ENCODE measurements around the gene NHS. TPM values are rescaled to one million over a fixed set of nuclear protein-coding genes. Genes with fewer than 3 reads are reported as not detected.

The NHS gene
- total RNA-seq, 1 donor from 2014 or later: 6.6 TPM

DNA sequence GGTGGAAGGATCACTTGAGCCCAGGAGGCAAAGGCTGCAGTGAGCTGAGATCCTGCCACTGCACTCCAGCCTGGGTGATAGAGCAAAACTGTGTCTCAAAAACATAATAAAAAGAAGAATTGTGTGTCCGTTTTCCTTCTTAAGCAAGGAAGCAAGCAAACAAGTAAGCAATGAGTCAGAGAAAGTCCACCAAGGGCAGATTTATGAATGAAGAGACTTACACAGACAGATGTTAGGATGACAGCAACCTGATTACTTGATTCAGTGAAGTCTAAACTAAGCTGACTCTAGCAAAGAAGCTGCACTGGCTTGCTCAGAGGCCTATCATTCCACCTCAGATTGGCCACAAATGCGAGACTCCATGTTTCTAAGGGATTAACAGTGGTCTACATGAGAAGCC is 328.2 kb downstream of the NHS start:
- no peaks in the 10 kb centered on the region for H3K27me3 Mint-ChIP-seq (ENCODE audit: low read depth, unreplicated experiment)

GRCh38 chrX:17705211-17705610 is 330.2 kb downstream of the NHS start:
- no peak overlapping the region for H3K4me3 ChIP-seq (ENCODE audit: insufficient read depth, low read depth, low read length)
- TF ChIP-seq EZH2 (IDR thresholded peaks at IDR 0.05; ENCODE audit: insufficient read depth, low read length): no peak
- TF ChIP-seq, protein P1, sequence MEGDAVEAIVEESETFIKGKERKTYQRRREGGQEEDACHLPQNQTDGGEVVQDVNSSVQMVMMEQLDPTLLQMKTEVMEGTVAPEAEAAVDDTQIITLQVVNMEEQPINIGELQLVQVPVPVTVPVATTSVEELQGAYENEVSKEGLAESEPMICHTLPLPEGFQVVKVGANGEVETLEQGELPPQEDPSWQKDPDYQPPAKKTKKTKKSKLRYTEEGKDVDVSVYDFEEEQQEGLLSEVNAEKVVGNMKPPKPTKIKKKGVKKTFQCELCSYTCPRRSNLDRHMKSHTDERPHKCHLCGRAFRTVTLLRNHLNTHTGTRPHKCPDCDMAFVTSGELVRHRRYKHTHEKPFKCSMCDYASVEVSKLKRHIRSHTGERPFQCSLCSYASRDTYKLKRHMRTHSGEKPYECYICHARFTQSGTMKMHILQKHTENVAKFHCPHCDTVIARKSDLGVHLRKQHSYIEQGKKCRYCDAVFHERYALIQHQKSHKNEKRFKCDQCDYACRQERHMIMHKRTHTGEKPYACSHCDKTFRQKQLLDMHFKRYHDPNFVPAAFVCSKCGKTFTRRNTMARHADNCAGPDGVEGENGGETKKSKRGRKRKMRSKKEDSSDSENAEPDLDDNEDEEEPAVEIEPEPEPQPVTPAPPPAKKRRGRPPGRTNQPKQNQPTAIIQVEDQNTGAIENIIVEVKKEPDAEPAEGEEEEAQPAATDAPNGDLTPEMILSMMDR (IDR thresholded peaks at IDR 0.05; ENCODE audit: insufficient read depth, low read depth, low read length): no peak
- FAIRE-seq (peak; percentile 56), DNase-seq (ENCODE audit: low read depth) (no peak)
- no peak overlapping the region for H3K27ac ChIP-seq (ENCODE audit: low read depth, low read length)
- no peak overlapping the region for H3K9ac ChIP-seq (ENCODE audit: low read length)
- Mint-ChIP-seq H3K4me3 (ENCODE audit: unreplicated experiment) (no peak overlapping the region), H3K36me3 (ENCODE audit: low read depth, unreplicated experiment) (no peaks in the 10 kb centered on the region), H3K27ac (ENCODE audit: unreplicated experiment) (no peak overlapping the region), H3K9me3 (ENCODE audit: unreplicated experiment) (no peaks in the 10 kb centered on the region), H3K4me1 (ENCODE audit: low read depth, unreplicated experiment) (peaks cover 12% of the 10 kb centered on the region), H3K27me3 (ENCODE audit: low read depth, unreplicated experiment) (no peaks in the 10 kb centered on the region)
- no peaks in the 10 kb centered on the region for H4K20me1 ChIP-seq (ENCODE audit: insufficient read depth, low read length)
- no peaks in the 10 kb centered on the region for H3K9me3 ChIP-seq (ENCODE audit: insufficient read depth, low read depth, low read length)
- H3K79me2 ChIP-seq (ENCODE audit: insufficient read depth, low read length): no peaks in the 10 kb centered on the region
- no peaks in the 10 kb centered on the region for H3K36me3 ChIP-seq (ENCODE audit: insufficient read depth, low read length)
- no peaks in the 10 kb centered on the region for H3K27me3 ChIP-seq (ENCODE audit: insufficient read depth, low read length)
- no peak overlapping the region for H2AFZ ChIP-seq (ENCODE audit: low read depth, low read length)
- no peaks in the 10 kb centered on the region for H3K4me1 ChIP-seq (ENCODE audit: insufficient read depth, low read length)
- H3K4me2 ChIP-seq (ENCODE audit: low read length): no peak overlapping the region

More for the DNA sequence above, 328.2 kb downstream of the NHS start:
- no peak for DNase-seq (ENCODE audit: low read depth)
- H3K4me1 ChIP-seq (ENCODE audit: insufficient read depth, low read length): no peaks in the 10 kb centered on the region
- FAIRE-seq: no peak
- H4K20me1 ChIP-seq (ENCODE audit: insufficient read depth, low read length): no peaks in the 10 kb centered on the region
- H3K27ac Mint-ChIP-seq (ENCODE audit: unreplicated experiment): no peak overlapping the region
- peaks cover 11% of the 10 kb centered on the region for H3K4me1 Mint-ChIP-seq (ENCODE audit: low read depth, unreplicated experiment)
- no peak overlapping the region for H2AFZ ChIP-seq (ENCODE audit: low read depth, low read length)
- no peak overlapping the region for H3K4me2 ChIP-seq (ENCODE audit: low read length)
- no peaks in the 10 kb centered on the region for H3K9me3 Mint-ChIP-seq (ENCODE audit: unreplicated experiment)
- H3K79me2 ChIP-seq (ENCODE audit: insufficient read depth, low read length): no peaks in the 10 kb centered on the region
- H3K27me3 ChIP-seq (ENCODE audit: insufficient read depth, low read length): no peaks in the 10 kb centered on the region
- H3K36me3 Mint-ChIP-seq (ENCODE audit: low read depth, unreplicated experiment): no peaks in the 10 kb centered on the region
- H3K9ac ChIP-seq (ENCODE audit: low read length): no peak overlapping the region
- H3K9me3 ChIP-seq (ENCODE audit: insufficient read depth, low read depth, low read length): no peaks in the 10 kb centered on the region
- no peak overlapping the region for H3K4me3 Mint-ChIP-seq (ENCODE audit: unreplicated experiment)
- TF ChIP-seq, protein P1 (IDR thresholded peaks at IDR 0.05; ENCODE audit: insufficient read depth, low read depth, low read length): no peak
- no peak for TF ChIP-seq EZH2 (IDR thresholded peaks at IDR 0.05; ENCODE audit: insufficient read depth, low read length)
- no peak overlapping the region for H3K27ac ChIP-seq (ENCODE audit: low read depth, low read length)
- H3K4me3 ChIP-seq (ENCODE audit: insufficient read depth, low read depth, low read length): no peak overlapping the region
- H3K36me3 ChIP-seq (ENCODE audit: insufficient read depth, low read length): no peaks in the 10 kb centered on the region

GRCh38 chrX:17706676-17707075 is 331.7 kb downstream of the NHS start:
- H3K4me3 Mint-ChIP-seq (ENCODE audit: unreplicated experiment): no peak overlapping the region
- no peaks in the 10 kb centered on the region for H3K79me2 ChIP-seq (ENCODE audit: insufficient read depth, low read length)
- H3K27me3 Mint-ChIP-seq (ENCODE audit: low read depth, unreplicated experiment): no peaks in the 10 kb centered on the region
- H3K27ac Mint-ChIP-seq (ENCODE audit: unreplicated experiment): peak overlapping the region; percentile 96
- H3K27me3 ChIP-seq (ENCODE audit: insufficient read depth, low read length): no peaks in the 10 kb centered on the region
- no peaks in the 10 kb centered on the region for H4K20me1 ChIP-seq (ENCODE audit: insufficient read depth, low read length)
- H3K9me3 Mint-ChIP-seq (ENCODE audit: unreplicated experiment): no peaks in the 10 kb centered on the region
- H3K9me3 ChIP-seq (ENCODE audit: insufficient read depth, low read depth, low read length): no peaks in the 10 kb centered on the region
- H3K4me3 ChIP-seq (ENCODE audit: insufficient read depth, low read depth, low read length): no peak overlapping the region
- H3K4me1 ChIP-seq (ENCODE audit: insufficient read depth, low read length): no peaks in the 10 kb centered on the region
- TF ChIP-seq EZH2 (IDR thresholded peaks at IDR 0.05; ENCODE audit: insufficient read depth, low read length): no peak
- TF ChIP-seq, protein P1 (IDR thresholded peaks at IDR 0.05; ENCODE audit: insufficient read depth, low read depth, low read length): no peak
- H3K4me1 Mint-ChIP-seq (ENCODE audit: low read depth, unreplicated experiment): peaks cover 16% of the 10 kb centered on the region
- no peaks in the 10 kb centered on the region for H3K36me3 ChIP-seq (ENCODE audit: insufficient read depth, low read length)
- FAIRE-seq: peak; percentile 67
- no peaks in the 10 kb centered on the region for H3K36me3 Mint-ChIP-seq (ENCODE audit: low read depth, unreplicated experiment)
- no peak overlapping the region for H2AFZ ChIP-seq (ENCODE audit: low read depth, low read length)
- no peak overlapping the region for H3K4me2 ChIP-seq (ENCODE audit: low read length)
- no peak overlapping the region for H3K27ac ChIP-seq (ENCODE audit: low read depth, low read length)
- DNase-seq (ENCODE audit: low read depth): peak; percentile 84
- H3K9ac ChIP-seq (ENCODE audit: low read length): no peak overlapping the region
